B cell (primary cell): ENCODE measurements around the gene ATAD3B. TPM values are rescaled to one million over a fixed set of nuclear protein-coding genes. Genes with fewer than 3 reads are reported as not detected.

Experiments
- ATAC-seq: fragments of 200-7000 bp; cut with Tn5 transposase; one replicate; pipeline ENCODE4 v1.10.0; 2021; ENCODE audit warnings: low read depth, mild to moderate bottlenecking, moderate number of reproducible peaks, moderate library complexity
- CTCF ChIA-PET: fragments of 350-600 bp; sonication (Branson Sonifier 250); formaldehyde crosslinking; loops from one replicate; lab custom pipeline; 2021; ENCODE audit warnings: antibody characterized with exemption, inconsistent platforms; lab: Charles Lee
- POLR2A ChIA-PET: fragments of 350-600 bp; sonication (Branson Sonifier 250); formaldehyde crosslinking; loops from one replicate; lab custom pipeline; 2021; ENCODE audit warnings: antibody characterized with exemption; lab: Charles Lee
- DNase-seq: peaks from one replicate; pipeline ENCODE4 v3.0.0; 2013
- H2AFZ ChIP-seq: 2 replicates; pipeline ENCODE4 v1.6.1; 2012; ENCODE audit warnings: mild to moderate bottlenecking, low read depth, low read length; ENCODE audit not compliant: insufficient read depth, poor library complexity, severe bottlenecking
- H3K27ac ChIP-seq, 2 donors: 1 replicate in 1 of 2; 2 replicates in 1 of 2; pipeline ENCODE4 v1.5.1; 2012 to 2013; ENCODE audit warnings: low read length in 2 of 2, mild to moderate bottlenecking in 2 of 2, moderate library complexity in 1 of 2
- H3K27me3 ChIP-seq, 4 experiments: fragments of 200-600 bp in 1 of 4; sonication (generic) in 1 of 4; replicated peaks in 1 of 4; 1 replicate in 2 of 4; 2 replicates in 2 of 4; pipeline versions ENCODE4 v1.6.1 to v1.7.0; 2013 to 2016; ENCODE audit warnings: low read length in 3 of 4, mild to moderate bottlenecking in 2 of 4, mixed read lengths in 1 of 4, moderate library complexity in 1 of 4; ENCODE audit not compliant: insufficient read depth in 4 of 4, control insufficient read depth in 3 of 4; ENCODE audit errors: control extremely low read depth in 1 of 4
- H3K36me3 ChIP-seq, 2 experiments: replicated peaks in 1 of 2; 1 replicate in 1 of 2; 2 replicates in 1 of 2; pipeline versions ENCODE4 v1.6.1 to v1.7.1; 2013; ENCODE audit warnings: low read length in 1 of 2; ENCODE audit not compliant: insufficient read depth in 2 of 2, control insufficient read depth in 1 of 2; ENCODE audit errors: control extremely low read depth in 1 of 2, extremely low read depth in 1 of 2
- H3K4me1 ChIP-seq, 2 donors: fragments of 200-600 bp in 1 of 2; sonication (generic) in 1 of 2; 1 replicate in 1 of 2; 2 replicates in 1 of 2; pipeline versions ENCODE4 v1.5.1 to v1.6.1; 2013 to 2017; ENCODE audit warnings: low read length in 2 of 2; ENCODE audit not compliant: control insufficient read depth in 2 of 2, insufficient read depth in 2 of 2
- H3K4me2 ChIP-seq: replicated peaks from 2 replicates; pipeline ENCODE3; 2012; ENCODE audit warnings: mild to moderate bottlenecking, low read depth, low read length; ENCODE audit not compliant: poor library complexity, severe bottlenecking
- H3K4me3 ChIP-seq, 5 experiments: fragments of 200-600 bp in 1 of 5; sonication (generic) in 1 of 5; 1 replicate in 3 of 5; 2 replicates in 2 of 5; pipeline versions ENCODE4 v1.5.1 to v1.7.0; 2011 to 2016; ENCODE audit warnings: low read length in 4 of 5, mild to moderate bottlenecking in 4 of 5, low read depth in 2 of 5, control low read depth in 1 of 5, moderate library complexity in 1 of 5; ENCODE audit not compliant: insufficient read depth in 1 of 5; ENCODE audit errors: control extremely low read depth in 1 of 5, extremely low read depth in 1 of 5
- H3K79me2 ChIP-seq: fragments of 200-600 bp; sonication (generic); one replicate; pipeline ENCODE4 v1.6.0; 2016; ENCODE audit warnings: low read length; ENCODE audit not compliant: control insufficient read depth, insufficient read depth
- H3K9ac ChIP-seq: fragments of 200-600 bp; sonication (generic); 2 replicates; pipeline ENCODE4 v1.6.1; 2017; ENCODE audit warnings: mild to moderate bottlenecking, low read length, moderate library complexity
- H3K9me3 ChIP-seq, 3 donors: one replicate each; pipeline versions ENCODE4 v1.6.1 to v1.7.1; 2013; ENCODE audit warnings: low read length in 2 of 3; ENCODE audit not compliant: control insufficient read depth in 2 of 3, insufficient read depth in 1 of 3; ENCODE audit errors: control extremely low read depth in 1 of 3
- H4K20me1 ChIP-seq: 2 replicates; pipeline ENCODE4 v1.6.0; 2012; ENCODE audit warnings: mild to moderate bottlenecking, low read length; ENCODE audit not compliant: insufficient read depth, control insufficient read depth, poor library complexity, severe bottlenecking
- H3K27ac Mint-ChIP-seq: one replicate; pipeline ENCODE4 v1.8.0; 2021; ENCODE audit warnings: mixed read lengths
- H3K27me3 Mint-ChIP-seq: one replicate; pipeline ENCODE4 v1.8.0; 2021; ENCODE audit warnings: mixed read lengths
- H3K4me1 Mint-ChIP-seq: one replicate; pipeline ENCODE4 v1.8.0; 2021; ENCODE audit warnings: mixed read lengths
- H3K4me3 Mint-ChIP-seq: one replicate; pipeline ENCODE4 v1.8.0; 2021; ENCODE audit warnings: mixed read lengths
- H3K9me3 Mint-ChIP-seq: one replicate; pipeline ENCODE4 v1.8.0; 2022; ENCODE audit warnings: mixed read lengths; ENCODE audit not compliant: insufficient read depth
- EZH2 ChIP-seq: IDR thresholded peaks from 2 replicates; pipeline ENCODE4 v1.6.1; 2012; ENCODE audit warnings: borderline replicate concordance, low read depth, mild to moderate bottlenecking, moderate library complexity, low read length; ENCODE audit not compliant: insufficient read depth, poor library complexity, severe bottlenecking
- WGBS: methylation state at CpG from one replicate; pipeline ENCODE4 v1.1.5; 2013; ENCODE audit warnings: missing lambda C conversion rate; ENCODE audit not compliant: insufficient coverage; 5-methylcytosine and 5-hydroxymethylcytosine counted together
- intact Hi-C: fragments of 100-400 bp; cut with micrococcal nuclease; formaldehyde crosslinking; loops from one replicate; pipeline ENCODE4 v1.10.0; 2022
- polyA plus RNA-seq: library from polyadenylated mRNA; depleted of rRNA; stranded (reverse); fragments of >200 nt; gene quantifications from 2 replicates; pipeline ENCODE4 v1.2.3, GENCODE V29; 2012
- total RNA-seq, 2 donors: library from RNA; stranded (reverse); fragments of 120-200 nt in 1 of 2; gene quantifications; 1 replicate in 1 of 2; 2 replicates in 1 of 2; pipeline versions ENCODE4 v1.2.3 to v1.2.4, GENCODE V29; 2013 to 2022
- TF ChIP-seq, protein P1 (sequence below): fragments of 200-600 bp; IDR thresholded peaks from one replicate; pipeline ENCODE4 v1.8.0; 2022; ENCODE audit warnings: antibody characterized with exemption, mild to moderate bottlenecking

ATAD3B gene
- total and polyA plus RNA-seq, 2 donors (not counting 1 experiment from before 2014, with no cell fraction given): 50.9 to 51.5 TPM

DNA sequence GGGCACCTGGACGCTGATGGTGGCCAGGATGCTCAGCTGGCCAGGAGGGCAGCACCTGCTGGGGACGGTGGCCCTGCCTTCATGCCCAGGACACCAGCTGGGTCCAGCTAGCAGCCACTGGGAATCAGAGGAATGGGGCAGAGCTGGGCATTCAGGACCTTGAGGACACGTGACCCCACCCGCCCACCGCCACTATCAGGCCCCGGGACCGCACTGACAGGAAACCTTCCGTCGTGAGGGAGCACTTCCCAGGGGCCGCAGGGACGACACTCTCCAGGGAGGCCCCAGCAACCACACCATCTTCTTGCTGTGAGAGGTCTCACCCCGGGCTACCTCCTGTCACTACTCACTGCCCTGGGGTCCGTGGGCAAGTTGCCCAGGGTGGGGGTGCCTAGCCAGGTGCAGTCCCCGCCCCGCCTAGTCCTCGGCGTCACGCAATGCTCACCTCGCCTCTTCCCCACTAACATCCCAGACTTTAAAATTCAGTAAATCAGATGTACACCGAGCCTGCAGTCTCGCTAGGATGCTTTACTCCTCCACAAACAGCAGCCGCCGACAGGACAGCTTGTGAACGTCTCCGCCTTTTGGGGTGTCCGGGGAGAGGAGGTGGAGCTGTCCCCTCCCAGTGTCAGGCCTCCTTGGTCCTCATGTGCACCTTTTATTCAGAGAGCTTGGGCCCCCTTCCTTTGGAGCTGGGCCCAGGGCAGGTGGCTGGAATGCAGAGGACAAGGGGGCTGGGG, 31.1 kb upstream of the ATAD3B start:
- Histone ChIP-seq H3K79me2 (no peaks in the 10 kb centered on the region), H3K9me3 (peaks cover 0 to 7% (median 0%) of the 10 kb centered on the region in 3 donors), H2AFZ (no peak overlapping the region), H4K20me1 (no peaks in the 10 kb centered on the region), H3K4me1 (peaks cover 13 to 20% of the 10 kb centered on the region in 2 donors), H3K27ac (no peak overlapping the region), H3K4me2 (peak overlapping the region; percentile 14), H3K9ac (no peak overlapping the region), H3K36me3 (no peaks in the 10 kb centered on the region), H3K4me3 (no peak overlapping the region), H3K27me3 (peaks cover 0 to 39% (median 18%) of the 10 kb centered on the region in 4 experiments)
- Mint-ChIP-seq H3K27ac (peak overlapping the region; percentile 20), H3K4me1 (peaks cover 8% of the 10 kb centered on the region), H3K9me3 (no peaks in the 10 kb centered on the region), H3K27me3 (peaks cover 18% of the 10 kb centered on the region), H3K4me3 (no peak overlapping the region)
- 91% methylated on average over 19 of the region's 26 CpGs for WGBS
- POLR2A ChIA-PET: no interaction called here
- intact Hi-C loops: loop anchor here (2.0 kb wide), 1 partner anchor 34 kb away; the partner anchor contains the start of gene MRPL20
- no peak for ATAC-seq
- no peak for TF ChIP-seq EZH2
- TF ChIP-seq, protein P1, sequence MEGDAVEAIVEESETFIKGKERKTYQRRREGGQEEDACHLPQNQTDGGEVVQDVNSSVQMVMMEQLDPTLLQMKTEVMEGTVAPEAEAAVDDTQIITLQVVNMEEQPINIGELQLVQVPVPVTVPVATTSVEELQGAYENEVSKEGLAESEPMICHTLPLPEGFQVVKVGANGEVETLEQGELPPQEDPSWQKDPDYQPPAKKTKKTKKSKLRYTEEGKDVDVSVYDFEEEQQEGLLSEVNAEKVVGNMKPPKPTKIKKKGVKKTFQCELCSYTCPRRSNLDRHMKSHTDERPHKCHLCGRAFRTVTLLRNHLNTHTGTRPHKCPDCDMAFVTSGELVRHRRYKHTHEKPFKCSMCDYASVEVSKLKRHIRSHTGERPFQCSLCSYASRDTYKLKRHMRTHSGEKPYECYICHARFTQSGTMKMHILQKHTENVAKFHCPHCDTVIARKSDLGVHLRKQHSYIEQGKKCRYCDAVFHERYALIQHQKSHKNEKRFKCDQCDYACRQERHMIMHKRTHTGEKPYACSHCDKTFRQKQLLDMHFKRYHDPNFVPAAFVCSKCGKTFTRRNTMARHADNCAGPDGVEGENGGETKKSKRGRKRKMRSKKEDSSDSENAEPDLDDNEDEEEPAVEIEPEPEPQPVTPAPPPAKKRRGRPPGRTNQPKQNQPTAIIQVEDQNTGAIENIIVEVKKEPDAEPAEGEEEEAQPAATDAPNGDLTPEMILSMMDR: no peak
- DNase-seq: no peak
- CTCF ChIA-PET: interaction anchor here (0.6 to 2.5 kb wide), 8 partner anchors 10 to 457 kb away, joined by 3 to 9 read pairs (median 4); partner anchors contain the start of gene MRPL20
